H1 (cell line): ENCODE measurements around the gene CARM1. TPM values are rescaled to one million over a fixed set of nuclear protein-coding genes. Genes with fewer than 3 reads are reported as not detected.

Experiments
- ASH2L ChIP-seq: fragments of 200-600, 300-600 bp; sonication (generic); IDR thresholded peaks from one replicate; pipeline ENCODE4 v1.7.1; 2017; ENCODE audit warnings: low read length
- ATF2 ChIP-seq: IDR thresholded peaks from 2 replicates; pipeline ENCODE4 v1.6.1; 2012; ENCODE audit warnings: low read length, inconsistent platforms
- BCL11A ChIP-seq, 2 experiments: IDR thresholded peaks; one replicate each; pipeline ENCODE4 v1.6.1; 2011; ENCODE audit warnings: low read depth in 2 of 2, low read length in 2 of 2, mild to moderate bottlenecking in 2 of 2
- CEBPB ChIP-seq: IDR thresholded peaks from 2 replicates; pipeline ENCODE4 v1.6.1; 2012; ENCODE audit warnings: low read depth, low read length
- CREB1 ChIP-seq: IDR thresholded peaks from 2 replicates; pipeline ENCODE4 v1.6.1; 2012; ENCODE audit warnings: inconsistent platforms
- MAX ChIP-seq: IDR thresholded peaks from 2 replicates; pipeline ENCODE4 v1.6.1; 2012; ENCODE audit warnings: inconsistent platforms
- NRF1 ChIP-seq: IDR thresholded peaks from 2 replicates; pipeline ENCODE4 v1.6.1; 2011; ENCODE audit warnings: mild to moderate bottlenecking, low read depth, low read length, improper control_type of control experiment
- PHF8 ChIP-seq: fragments of 200-600 bp; sonication (generic); conservative IDR thresholded peaks from 2 replicates; pipeline ENCODE4 v1.7.1; 2012; ENCODE audit warnings: low read depth, mild to moderate bottlenecking, inconsistent platforms, low read length, moderate library complexity
- RAD21 ChIP-seq, 2 experiments: IDR thresholded peaks in 1 of 2; conservative IDR thresholded peaks in 1 of 2; 2 replicates each; pipeline ENCODE4 v1.6.1; 2011; ENCODE audit warnings: low read depth in 2 of 2, low read length in 2 of 2, improper control_type of control experiment in 1 of 2, inconsistent platforms in 1 of 2, mild to moderate bottlenecking in 1 of 2, moderate library complexity in 1 of 2
- SP1 ChIP-seq: IDR thresholded peaks from 2 replicates; pipeline ENCODE4 v1.6.1; 2011; ENCODE audit warnings: low read depth, low read length
- TAF1 ChIP-seq: IDR thresholded peaks from 2 replicates; pipeline ENCODE4 v1.6.1; 2011; ENCODE audit warnings: mild to moderate bottlenecking, low read depth, low read length
- TBP ChIP-seq: IDR thresholded peaks from 2 replicates; pipeline ENCODE4 v1.6.1; 2011; ENCODE audit warnings: low read depth, low read length, improper control_type of control experiment
- USF2 ChIP-seq: IDR thresholded peaks from 2 replicates; pipeline ENCODE4 v1.6.1; 2011; ENCODE audit warnings: low read length, improper control_type of control experiment
- polyA plus RNA-seq, 7 experiments: library from polyadenylated mRNA; depleted of rRNA in 3 of 7; stranded (reverse) in 5 of 7; unstranded in 2 of 7; fragments of >200 nt in 5 of 7; fragments of 200-250 nt in 2 of 7; gene quantifications; 1 replicate in 5 of 7; 2 replicates in 1 of 7; 4 replicates in 1 of 7; pipeline versions ENCODE4 v1.2.1 to v1.2.3, GENCODE V29; 2011 to 2013; ENCODE audit warnings: missing spikeins in 2 of 7, mixed read lengths in 2 of 7
- total RNA-seq: library from RNA; stranded (reverse); fragmentation: NEBNext Ultra II Directional; extraction: Animal tissue kit (Norgen Biotek cat#: 25700); gene quantifications from 2 replicates; pipeline ENCODE4 v1.2.1, GENCODE V29; 2021

CARM1 gene
- total and polyA plus RNA-seq, 2 of the 8 experiments (the other 6 are each of a cell fraction or from before 2014, with no cell fraction given) = 134 to 164 TPM

GRCh38 chr19:10828981-10829821, 42.2 kb upstream of the CARM1 start (continued):
- TF ChIP-seq NRF1 (no peak), ASH2L (no peak), CREB1 (peak; percentile 78), ATF2 (no peak), MAX (peak; percentile 47), BCL11A (IDR thresholded peaks at IDR 0.05; ENCODE audit: low read depth in 2 of 2, low read length in 2 of 2) (no peak), RAD21 (IDR thresholded peaks at IDR 0.05 in 1 of 2, conservative IDR thresholded peaks at IDR 0.05 in 1 of 2; ENCODE audit: low read depth in 2 of 2, low read length in 2 of 2) (peak in 1 of 2 experiments; percentile 18; a peak in 1 of 4 replicates), PHF8 (no peak), SP1 (no peak), TBP (no peak), CEBPB (no peak), TAF1 (no peak), USF2 (no peak)
